ENCODE results near the gene AFAP1L2.
"Not testable (repeated sequence)": the region's sequence is repeated elsewhere in the genome, so short reads cannot be mapped to it uniquely, and the experiment has no call there.

AFAP1L2 gene

DNA sequence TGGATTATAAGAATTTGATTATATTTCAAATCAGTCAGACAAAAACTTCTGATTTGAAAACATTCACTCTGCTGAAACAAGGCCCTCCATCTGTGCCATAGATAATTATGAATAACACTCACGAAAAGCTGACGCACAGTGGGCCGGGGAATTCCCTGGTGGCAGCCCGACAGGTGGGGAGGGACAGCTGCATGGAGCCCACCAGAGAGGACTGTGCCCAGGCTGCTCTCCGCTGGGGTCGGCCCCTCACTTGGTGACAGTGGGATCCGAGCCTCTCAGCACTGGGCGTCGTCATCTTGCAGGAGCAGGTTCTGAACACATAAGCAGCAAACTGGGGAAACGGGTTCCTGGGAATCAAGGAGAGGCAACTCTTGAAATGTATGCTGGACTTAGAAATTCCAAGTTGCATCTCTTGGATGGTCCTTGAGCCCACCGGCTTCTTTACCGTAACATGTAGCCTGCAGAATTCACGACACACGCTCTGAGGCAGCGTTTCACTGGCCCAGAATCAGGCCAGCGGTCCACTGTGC lies 41.4 kb downstream of the AFAP1L2 start:
- no peak for DNase-seq (ENCODE audit: low read depth in 2 of 2)

DNA sequence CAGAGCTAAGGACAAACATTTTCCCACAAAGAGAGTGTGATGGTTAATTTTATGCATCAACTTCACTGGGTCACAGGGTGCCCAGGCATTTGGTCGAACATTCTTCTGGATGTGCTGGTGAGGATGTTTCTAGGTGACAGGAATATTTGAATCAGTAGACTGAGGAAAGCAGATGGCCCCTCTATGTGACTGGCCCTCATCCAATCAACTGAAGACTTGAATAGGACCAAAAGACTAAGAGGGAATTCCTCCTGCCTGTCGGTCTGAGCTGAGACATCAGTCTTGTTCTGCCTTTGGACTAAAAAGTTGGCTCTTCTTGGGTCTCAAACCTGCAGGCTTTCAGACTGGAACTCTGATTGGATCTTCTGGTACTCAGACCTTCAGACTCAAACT lies 44.4 kb downstream of the AFAP1L2 start:
- DNase-seq (ENCODE audit: low read depth in 2 of 2), result no peak

GRCh38 chr10:114359041-114359952 lies 45.0 kb downstream of the AFAP1L2 start:
- no peak for DNase-seq (ENCODE audit: low read depth in 2 of 2)

DNA sequence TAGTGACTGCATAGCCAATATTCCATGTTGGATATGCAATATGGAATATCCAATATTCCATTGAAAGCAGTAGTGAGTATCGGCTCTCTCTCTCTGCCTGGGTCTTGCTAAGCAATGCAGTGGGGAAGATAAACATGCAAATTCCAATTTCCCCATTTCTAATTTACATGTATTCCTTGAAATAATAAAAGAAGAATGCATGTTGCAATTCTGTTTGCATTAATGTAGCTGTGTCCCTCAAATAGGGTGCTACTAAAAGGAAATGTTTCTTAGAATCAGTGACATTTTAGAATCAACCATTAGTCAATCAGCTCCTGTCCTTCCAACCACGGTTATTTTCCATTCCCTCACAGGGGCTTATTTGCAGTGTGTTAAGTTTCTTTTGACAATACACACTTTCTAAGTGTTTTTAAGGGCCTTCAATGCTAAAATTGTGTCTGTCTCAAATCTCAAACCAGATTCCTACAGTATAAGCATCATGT lies 46.7 kb downstream of the AFAP1L2 start:
- DNase-seq (ENCODE audit: low read depth in 2 of 2), result no peak

GRCh38 chr10:114356751-114357514 lies 47.4 kb downstream of the AFAP1L2 start:
- no peak for DNase-seq (ENCODE audit: low read depth in 2 of 2)

DNA sequence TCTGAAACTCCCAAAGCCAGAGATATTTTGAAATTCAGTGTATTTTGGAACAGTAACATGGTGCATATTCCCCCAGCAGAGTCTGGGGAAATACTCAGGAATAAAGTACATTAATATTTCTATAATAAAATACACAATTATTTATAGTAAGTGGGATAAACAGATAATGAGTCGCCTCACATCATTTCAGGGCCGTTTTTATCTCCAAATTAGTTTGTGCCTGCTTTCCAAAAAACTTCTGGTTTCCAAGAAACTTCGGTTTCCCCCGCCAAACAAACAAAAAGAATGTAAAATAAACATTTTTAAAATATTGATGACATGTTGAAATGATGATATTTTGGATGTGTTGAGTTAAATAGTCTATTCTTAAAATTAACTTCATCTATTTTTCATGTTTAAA lies 48.2 kb downstream of the AFAP1L2 start:
- DNase-seq (ENCODE audit: low read depth in 2 of 2), result no peak

GRCh38 chr10:114353383-114353782 lies 50.9 kb downstream of the AFAP1L2 start:
- DNase-seq (ENCODE audit: low read depth in 2 of 2), result no peak

- no peak for DNase-seq (ENCODE audit: low read depth in 2 of 2)
Observed at GRCh38 chr10:114352653-114353298, 51.5 kb downstream of the AFAP1L2 start.

DNA sequence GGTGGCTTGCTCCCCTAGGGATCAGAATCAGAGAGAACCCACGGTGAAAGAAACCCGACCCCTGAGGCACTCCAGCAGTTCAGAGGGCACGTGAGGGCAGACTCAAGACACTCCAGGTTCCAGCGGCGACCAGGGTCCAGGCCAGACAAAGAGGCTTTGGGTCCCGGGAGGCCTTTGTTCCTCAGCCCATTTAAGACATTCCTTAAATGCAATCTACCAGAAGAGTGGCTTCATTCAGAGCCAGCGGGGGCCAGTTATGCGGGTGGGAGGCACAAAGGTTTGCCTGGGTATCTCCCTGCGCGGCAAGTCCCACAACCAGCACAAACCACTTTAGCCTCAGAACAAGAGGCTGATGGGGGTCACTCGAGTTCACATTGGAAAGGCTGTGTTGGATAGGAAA lies 53.6 kb downstream of the AFAP1L2 start:
- no peak for DNase-seq (ENCODE audit: low read depth in 2 of 2)

- no peak for DNase-seq (ENCODE audit: low read depth in 2 of 2)
Observed at GRCh38 chr10:114349522-114350215, 54.6 kb downstream of the AFAP1L2 start.

GRCh38 chr10:114349071-114349470 lies 55.2 kb downstream of the AFAP1L2 start:
- not testable (repeated sequence) for DNase-seq (ENCODE audit: low read depth in 2 of 2)

GRCh38 chr10:114347791-114348190 lies 56.5 kb downstream of the AFAP1L2 start:
- DNase-seq (ENCODE audit: low read depth in 2 of 2), result no peak

DNA sequence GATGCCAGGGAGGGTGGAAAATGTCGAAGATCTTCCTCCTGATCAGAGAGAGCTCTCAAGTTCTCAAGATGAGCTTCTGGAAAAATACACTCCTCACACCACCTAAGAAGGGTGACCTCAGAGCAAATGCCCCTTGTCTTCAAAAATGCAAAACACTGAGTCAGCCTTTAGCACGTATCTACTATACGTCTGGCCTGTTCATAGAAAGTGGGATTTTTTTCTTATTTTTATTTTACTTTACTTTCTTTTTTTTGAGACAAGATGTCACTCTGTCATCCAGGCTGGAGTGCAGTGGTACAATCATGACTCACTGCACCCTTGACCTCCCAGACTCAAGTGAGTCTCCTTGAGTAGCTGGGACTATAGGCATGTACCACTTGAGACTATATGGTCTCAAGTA lies 57.1 kb downstream of the AFAP1L2 start:
- DNase-seq (ENCODE audit: low read depth in 2 of 2), result no peak

- DNase-seq (ENCODE audit: low read depth in 2 of 2), result no peak
Observed at GRCh38 chr10:114346176-114347031, 57.9 kb downstream of the AFAP1L2 start.

- DNase-seq (ENCODE audit: low read depth in 2 of 2), result no peak
Observed at GRCh38 chr10:114345701-114346100, 58.6 kb downstream of the AFAP1L2 start.

- no peak for DNase-seq (ENCODE audit: low read depth in 2 of 2)
Observed at GRCh38 chr10:114343623-114344505, 60.4 kb downstream of the AFAP1L2 start.

GRCh38 chr10:114342976-114343375 lies 61.3 kb downstream of the AFAP1L2 start:
- DNase-seq (ENCODE audit: low read depth in 2 of 2), result no peak

DNA sequence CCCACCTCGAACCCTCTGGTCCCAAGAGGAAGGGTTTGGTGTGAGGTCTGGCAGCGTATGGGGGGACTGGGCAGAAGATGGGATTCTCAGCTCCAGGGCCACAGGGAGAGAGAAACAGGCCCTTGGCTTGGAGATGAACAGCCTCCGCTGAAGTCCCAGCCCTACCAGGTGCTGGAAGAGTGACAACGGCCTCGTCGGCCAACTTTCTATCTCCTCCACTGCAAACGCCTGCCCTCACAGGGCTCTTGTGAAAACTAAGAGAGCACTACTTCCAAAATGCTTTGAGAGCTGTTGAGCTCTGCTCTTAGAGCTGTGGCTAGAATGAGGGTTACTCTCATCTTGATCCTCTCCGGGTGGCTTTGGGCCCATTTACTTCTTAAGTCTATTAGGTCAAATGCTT lies 63.5 kb downstream of the AFAP1L2 start:
- DNase-seq (ENCODE audit: low read depth in 2 of 2), result no peak

Data from stimulated activated CD4-positive, alpha-beta T cell treated with anti-CD3 and anti-CD28 coated beads, Interleukin-1b, Interleukin-23, amount 100 ng/mL, for 4 hours (primary cell).